ENCODE measurements around the gene VEPH1.

Gene VEPH1

DNA sequence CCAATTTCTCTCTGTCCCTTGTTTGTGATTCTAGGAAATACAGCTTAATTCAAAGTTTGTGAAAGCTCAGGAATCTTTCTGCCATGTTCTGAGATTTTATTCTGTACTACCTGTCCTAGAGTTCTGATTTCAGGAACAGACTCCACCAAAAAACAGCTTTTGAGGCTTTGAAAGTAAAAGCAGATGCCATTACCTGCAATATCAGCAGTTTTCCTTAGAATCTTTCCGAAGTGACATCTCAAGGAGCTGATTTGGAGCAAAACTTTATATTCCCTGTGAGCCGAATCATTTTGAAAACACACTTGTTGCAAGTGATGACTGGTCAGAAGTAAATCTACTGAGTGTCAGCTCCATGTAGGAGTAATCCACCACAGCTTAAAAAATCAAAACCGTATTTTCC lies 284.0 kb downstream of the VEPH1 start:
- Histone ChIP-seq H3K4me1 (ENCODE audit: control insufficient read depth, insufficient read depth, low read length) (no peaks in the 10 kb centered on the region), H3K9me3 (ENCODE audit: control insufficient read depth in 2 of 2, low read length in 2 of 2) (no peaks in the 10 kb centered on the region), H3K36me3 (ENCODE audit: control insufficient read depth in 2 of 2, insufficient read depth in 2 of 2, low read length in 2 of 2) (no peaks in the 10 kb centered on the region), H3K9ac (ENCODE audit: low read length in 2 of 2) (no peak overlapping the region), H3K4me3 (ENCODE audit: low read length in 2 of 2) (no peak overlapping the region), H3K27ac (ENCODE audit: low read length) (no peak overlapping the region), H3K27me3 (ENCODE audit: control insufficient read depth in 1 of 2, insufficient read depth in 2 of 2, low read length in 2 of 2) (no peaks in the 10 kb centered on the region)
